Measurements from ENCODE around the gene BNIP5. TPM values are rescaled to one million over a fixed set of nuclear protein-coding genes. Genes with fewer than 3 reads are reported as not detected.
"Not testable (repeated sequence)": the region's sequence is repeated elsewhere in the genome, so short reads cannot be mapped to it uniquely, and the experiment has no call there.

The BNIP5 gene
- total RNA-seq, 1 experiment from 2014 or later: not detected

DNA sequence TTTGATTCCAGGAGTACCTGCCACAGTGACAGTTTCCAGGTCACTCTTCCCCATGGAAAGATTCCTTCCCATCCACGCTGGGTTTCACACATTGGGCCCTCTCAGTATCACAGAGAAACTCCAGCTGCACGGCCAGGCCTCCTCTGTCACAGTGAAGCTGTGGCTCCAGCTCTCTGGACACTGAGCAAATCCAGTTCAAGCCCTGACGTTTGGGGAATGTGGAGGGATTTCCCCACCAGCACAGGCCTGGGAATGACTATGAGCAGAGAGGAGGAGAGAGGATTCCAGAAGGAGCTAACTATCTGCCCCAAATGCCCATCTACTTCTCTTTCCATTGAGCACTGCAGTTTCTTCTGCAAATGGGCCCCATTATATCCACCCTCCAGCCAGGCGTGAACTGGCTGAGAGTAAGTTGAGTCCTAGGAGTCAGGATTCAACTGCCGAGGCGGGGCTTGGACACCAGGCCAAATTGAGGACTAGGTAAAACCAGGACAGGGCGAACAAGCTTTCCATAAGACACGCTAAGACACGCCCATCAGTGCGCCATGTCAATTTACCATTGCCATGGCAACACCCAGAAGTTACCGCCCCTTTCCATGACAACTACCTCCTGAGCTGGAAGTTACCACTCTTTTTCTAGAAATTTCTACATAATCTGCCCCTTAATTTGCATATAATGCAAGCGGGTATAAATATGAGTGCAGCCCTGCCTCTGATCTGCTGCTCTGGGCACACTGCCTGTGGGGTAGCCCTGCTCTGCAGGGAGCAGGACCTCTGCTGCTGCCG is 9.2 kb upstream of the BNIP5 start:
- Histone ChIP-seq H3K27me3 (ENCODE audit: low read length) (no peaks in the 10 kb centered on the region), H3K36me3 (ENCODE audit: insufficient read depth, low read length) (no peaks in the 10 kb centered on the region), H3K9me2 (replicated peaks; ENCODE audit: insufficient read depth, low read length) (no peaks in the 10 kb centered on the region), H3K9me3 (ENCODE audit: low read length) (no peaks in the 10 kb centered on the region), H3K4me1 (ENCODE audit: low read length) (peaks cover 33% of the 10 kb centered on the region), H3K27ac (ENCODE audit: low read length) (no peak overlapping the region), H3K4me3 (ENCODE audit: low read length) (no peak overlapping the region), H3K79me2 (ENCODE audit: low read length) (no peaks in the 10 kb centered on the region), H2AFZ (ENCODE audit: low read length) (no peak overlapping the region), H3K4me2 (ENCODE audit: low read depth, low read length, poor library complexity, severe bottlenecking) (no peak overlapping the region), H4K20me1 (ENCODE audit: insufficient read depth, low read depth, low read length) (no peaks in the 10 kb centered on the region), H3K9ac (ENCODE audit: low read length) (no peak overlapping the region)
- DNase-seq: no peak

DNA sequence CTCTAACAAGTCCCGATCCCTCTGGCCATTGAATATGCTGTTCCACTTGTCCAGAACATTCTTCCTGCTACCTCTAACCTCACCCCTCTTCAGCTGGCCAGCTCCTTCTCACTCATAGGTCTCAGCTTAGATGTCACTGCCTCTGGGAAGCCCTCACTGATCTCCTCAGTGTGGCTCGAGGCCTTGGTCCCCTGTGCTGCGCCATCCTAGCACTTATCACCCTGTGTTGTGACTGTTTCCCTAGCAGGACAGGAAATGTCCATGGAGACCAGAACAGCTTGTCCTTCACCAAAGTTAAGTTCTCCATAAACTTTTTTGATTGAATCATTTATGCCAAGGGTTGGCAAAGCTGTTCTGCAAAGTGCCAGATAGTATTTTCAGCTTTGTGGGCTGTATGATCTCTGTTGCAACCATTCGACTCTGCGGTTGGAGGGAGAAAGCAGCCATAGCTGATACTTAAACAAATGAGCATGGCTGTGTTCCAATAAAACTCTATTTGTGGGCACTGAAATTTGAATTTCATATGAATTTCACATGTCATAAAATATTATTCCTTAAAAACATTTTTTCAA is 6.5 kb upstream of the BNIP5 start:
- H3K4me1 ChIP-seq (ENCODE audit: low read length): peaks cover 28% of the 10 kb centered on the region
- no peaks in the 10 kb centered on the region for H3K79me2 ChIP-seq (ENCODE audit: low read length)
- no peak overlapping the region for H3K27ac ChIP-seq (ENCODE audit: low read length)
- no peaks in the 10 kb centered on the region for H3K27me3 ChIP-seq (ENCODE audit: low read length)
- no peak overlapping the region for H3K9ac ChIP-seq (ENCODE audit: low read length)
- no peaks in the 10 kb centered on the region for H3K9me2 ChIP-seq (replicated peaks; ENCODE audit: insufficient read depth, low read length)
- no peak overlapping the region for H3K4me3 ChIP-seq (ENCODE audit: low read length)
- H2AFZ ChIP-seq (ENCODE audit: low read length): no peak overlapping the region
- no peaks in the 10 kb centered on the region for H3K9me3 ChIP-seq (ENCODE audit: low read length)
- peak overlapping the region; percentile 28 for H3K4me2 ChIP-seq (ENCODE audit: low read depth, low read length, poor library complexity, severe bottlenecking)
- DNase-seq: no peak
- no peaks in the 10 kb centered on the region for H3K36me3 ChIP-seq (ENCODE audit: insufficient read depth, low read length)
- no peaks in the 10 kb centered on the region for H4K20me1 ChIP-seq (ENCODE audit: insufficient read depth, low read depth, low read length)

DNA sequence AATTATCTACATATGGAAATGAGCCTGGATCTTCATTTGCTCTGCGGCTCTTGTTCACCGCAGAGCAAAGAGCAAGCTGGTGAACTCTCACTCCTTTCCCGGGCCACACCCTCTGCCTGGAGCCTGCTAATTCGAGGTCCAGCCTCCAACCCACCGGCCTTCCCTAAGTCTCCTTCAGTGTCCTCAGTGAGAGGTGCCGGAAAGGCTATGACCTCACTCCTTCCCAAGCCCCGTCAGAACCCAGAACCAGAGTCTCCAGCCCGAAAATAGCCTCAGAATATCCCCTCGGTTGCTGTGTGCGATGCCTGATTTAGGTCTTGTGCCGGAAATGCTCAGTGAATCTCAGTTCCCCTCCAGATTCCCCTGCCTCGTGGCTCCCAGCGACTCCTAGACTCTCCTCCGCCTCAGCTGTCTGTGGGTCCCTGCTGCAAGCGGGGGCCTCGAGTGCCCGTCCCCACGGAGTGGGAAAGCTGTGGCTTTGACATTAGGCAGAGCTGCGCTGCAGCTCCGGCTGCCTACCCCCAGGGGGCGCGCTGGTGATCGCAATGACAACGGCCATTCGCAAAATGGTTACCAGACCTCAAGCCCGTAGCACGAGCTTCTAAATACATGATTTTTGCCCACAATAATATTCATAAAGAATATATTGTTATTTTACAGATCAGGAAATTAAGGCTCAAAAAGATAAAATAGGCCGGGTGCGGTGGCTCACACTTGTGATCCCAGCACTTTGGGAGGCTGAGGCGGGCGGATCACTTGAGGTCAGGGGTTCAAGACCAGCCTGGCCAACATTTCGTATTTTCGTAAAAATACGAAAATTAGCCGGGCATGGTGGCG is 4.1 kb upstream of the BNIP5 start:
- Histone ChIP-seq H3K9ac (ENCODE audit: low read length) (peak overlapping the region; percentile 41; the same call in 1 of the 2 replicates), H3K4me3 (ENCODE audit: low read length) (peak overlapping the region; percentile 33; the same call in 1 of the 2 replicates)
- peak; percentile 87 for DNase-seq

DNA sequence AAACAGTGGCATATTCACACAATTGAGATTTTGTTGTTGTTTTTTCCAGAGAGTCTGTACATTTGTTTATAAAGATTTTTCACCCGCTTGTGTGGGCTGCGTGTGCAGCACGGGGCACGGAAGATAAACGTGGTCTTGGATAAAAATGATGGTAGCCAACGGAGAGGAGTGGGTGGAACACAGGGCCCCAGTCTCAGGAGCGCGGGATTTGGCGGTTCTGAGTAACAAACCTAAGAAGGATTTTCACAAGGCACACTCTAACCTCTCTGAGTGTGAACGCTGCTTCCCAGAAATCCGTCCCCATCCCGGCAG is 3.6 kb upstream of the BNIP5 start:
- Histone ChIP-seq H3K79me2 (ENCODE audit: low read length) (no peaks in the 10 kb centered on the region), H3K9me3 (ENCODE audit: low read length) (no peaks in the 10 kb centered on the region), H3K9ac (ENCODE audit: low read length) (0 out of 2 replicates have a peak overlapping the region, but pooled peaks have one; percentile 41), H3K27ac (ENCODE audit: low read length) (no peak overlapping the region), H3K36me3 (ENCODE audit: insufficient read depth, low read length) (no peaks in the 10 kb centered on the region), H3K4me2 (ENCODE audit: low read depth, low read length, poor library complexity, severe bottlenecking) (peak overlapping the region; percentile 59), H3K9me2 (replicated peaks; ENCODE audit: insufficient read depth, low read length) (no peaks in the 10 kb centered on the region), H4K20me1 (ENCODE audit: insufficient read depth, low read depth, low read length) (no peaks in the 10 kb centered on the region), H3K27me3 (ENCODE audit: low read length) (no peaks in the 10 kb centered on the region), H2AFZ (ENCODE audit: low read length) (no peak overlapping the region), H3K4me1 (ENCODE audit: low read length) (peaks cover 31% of the 10 kb centered on the region), H3K4me3 (ENCODE audit: low read length) (no peak overlapping the region)
- DNase-seq: no peak

More for the DNA sequence above, 4.1 kb upstream of the BNIP5 start:
- Histone ChIP-seq H3K4me2 (ENCODE audit: low read depth, low read length, poor library complexity, severe bottlenecking) (peak overlapping the region; percentile 59), H3K79me2 (ENCODE audit: low read length) (no peaks in the 10 kb centered on the region), H3K9me2 (replicated peaks; ENCODE audit: insufficient read depth, low read length) (no peaks in the 10 kb centered on the region), H3K27ac (ENCODE audit: low read length) (no peak overlapping the region), H3K9me3 (ENCODE audit: low read length) (no peaks in the 10 kb centered on the region), H3K27me3 (ENCODE audit: low read length) (no peaks in the 10 kb centered on the region), H3K36me3 (ENCODE audit: insufficient read depth, low read length) (no peaks in the 10 kb centered on the region), H2AFZ (ENCODE audit: low read length) (peak overlapping the region; percentile 51), H3K4me1 (ENCODE audit: low read length) (peaks cover 31% of the 10 kb centered on the region), H4K20me1 (ENCODE audit: insufficient read depth, low read depth, low read length) (no peaks in the 10 kb centered on the region)

DNA sequence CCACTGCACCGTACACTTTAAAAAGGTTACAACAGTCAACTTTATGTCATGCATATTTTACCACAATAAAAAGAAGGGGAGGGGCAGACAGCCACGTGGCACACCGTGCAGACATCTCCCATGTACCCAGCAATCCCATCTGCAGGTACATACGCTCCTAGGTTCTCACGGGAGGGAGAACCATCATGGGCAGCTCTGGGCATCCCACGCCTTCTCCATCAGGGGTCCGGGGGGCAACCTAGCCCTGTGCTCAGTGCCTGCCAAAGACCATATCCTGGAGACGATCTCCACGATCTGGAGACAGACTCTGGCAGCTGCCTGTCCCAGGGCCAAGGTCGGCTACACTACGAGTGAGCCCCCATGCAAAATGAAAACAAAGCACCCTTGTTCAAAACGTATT is 2.5 kb upstream of the BNIP5 start:
- Histone ChIP-seq H3K4me3 (ENCODE audit: low read length) (no peak overlapping the region), H3K4me1 (ENCODE audit: low read length) (peaks cover 31% of the 10 kb centered on the region), H3K27ac (ENCODE audit: low read length) (no peak overlapping the region), H3K79me2 (ENCODE audit: low read length) (no peaks in the 10 kb centered on the region), H3K36me3 (ENCODE audit: insufficient read depth, low read length) (no peaks in the 10 kb centered on the region), H3K9me3 (ENCODE audit: low read length) (no peaks in the 10 kb centered on the region), H3K9ac (ENCODE audit: low read length) (no peak overlapping the region), H3K4me2 (ENCODE audit: low read depth, low read length, poor library complexity, severe bottlenecking) (no peak overlapping the region), H3K9me2 (replicated peaks; ENCODE audit: insufficient read depth, low read length) (no peaks in the 10 kb centered on the region), H2AFZ (ENCODE audit: low read length) (no peak overlapping the region), H3K27me3 (ENCODE audit: low read length) (no peaks in the 10 kb centered on the region), H4K20me1 (ENCODE audit: insufficient read depth, low read depth, low read length) (no peaks in the 10 kb centered on the region)
- no peak for DNase-seq

DNA sequence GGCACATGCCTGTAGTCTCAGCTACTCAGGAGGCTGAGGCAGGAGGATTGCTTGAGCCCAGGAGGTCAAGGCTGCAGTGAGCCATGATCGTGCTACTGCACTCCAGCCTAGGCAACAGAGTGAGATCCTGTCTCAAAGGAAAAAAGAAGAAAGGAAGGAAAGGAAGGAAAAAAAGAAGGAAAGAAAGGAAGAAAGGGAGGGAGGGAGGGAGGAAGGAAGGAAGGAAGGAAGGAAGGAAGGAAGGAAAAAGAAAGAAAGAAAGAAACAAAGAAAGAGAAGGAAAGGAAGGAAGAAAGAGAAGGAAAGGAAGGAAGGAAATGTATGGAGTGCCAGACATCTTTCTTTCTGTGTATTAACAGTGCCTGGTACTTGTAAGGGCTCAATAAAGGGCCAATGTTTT is 1.5 kb upstream of the BNIP5 start:
- H3K79me2 ChIP-seq (ENCODE audit: low read length); H4K20me1 ChIP-seq (ENCODE audit: insufficient read depth, low read depth, low read length); H3K9me3 ChIP-seq (ENCODE audit: low read length); H3K27ac ChIP-seq (ENCODE audit: low read length); H3K9me2 ChIP-seq (replicated peaks; ENCODE audit: insufficient read depth, low read length); H3K9ac ChIP-seq (ENCODE audit: low read length); H3K27me3 ChIP-seq (ENCODE audit: low read length); DNase-seq; H3K36me3 ChIP-seq (ENCODE audit: insufficient read depth, low read length); H3K4me3 ChIP-seq (ENCODE audit: low read length); H2AFZ ChIP-seq (ENCODE audit: low read length); H3K4me2 ChIP-seq (ENCODE audit: low read depth, low read length, poor library complexity, severe bottlenecking): not testable (repeated sequence)
- H3K4me1 ChIP-seq (ENCODE audit: low read length): peaks cover 26% of the 10 kb centered on the region

DNA sequence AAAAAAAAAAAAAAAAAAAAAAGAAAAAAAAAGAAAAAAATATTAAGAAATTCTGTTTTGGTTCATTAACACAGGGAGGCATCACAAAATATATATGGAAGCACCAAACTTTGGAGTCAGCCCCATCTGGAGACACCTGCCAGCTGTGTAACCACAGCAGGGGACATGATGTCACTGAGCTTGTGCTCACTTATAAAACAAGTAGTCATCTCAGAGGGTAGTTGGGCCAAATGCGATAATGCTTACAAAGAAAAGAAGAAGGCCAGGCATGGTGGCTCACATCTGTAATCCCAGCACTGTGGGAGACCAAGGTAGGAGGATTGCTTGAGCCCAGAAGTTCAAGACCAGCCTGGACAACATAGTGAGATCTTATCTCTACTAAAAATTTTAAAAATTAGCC is 1.1 kb upstream of the BNIP5 start:
- Histone ChIP-seq H3K4me1 (ENCODE audit: low read length) (peaks cover 22% of the 10 kb centered on the region), H3K36me3 (ENCODE audit: insufficient read depth, low read length) (no peaks in the 10 kb centered on the region), H3K79me2 (ENCODE audit: low read length) (no peaks in the 10 kb centered on the region), H3K4me2 (ENCODE audit: low read depth, low read length, poor library complexity, severe bottlenecking) (no peak overlapping the region), H3K27me3 (ENCODE audit: low read length) (no peaks in the 10 kb centered on the region), H3K4me3 (ENCODE audit: low read length) (no peak overlapping the region), H3K9ac (ENCODE audit: low read length) (no peak overlapping the region), H3K9me2 (replicated peaks; ENCODE audit: insufficient read depth, low read length) (no peaks in the 10 kb centered on the region), H2AFZ (ENCODE audit: low read length) (no peak overlapping the region), H3K27ac (ENCODE audit: low read length) (no peak overlapping the region), H3K9me3 (ENCODE audit: low read length) (no peaks in the 10 kb centered on the region), H4K20me1 (ENCODE audit: insufficient read depth, low read depth, low read length) (no peaks in the 10 kb centered on the region)
- DNase-seq: no peak

DNA sequence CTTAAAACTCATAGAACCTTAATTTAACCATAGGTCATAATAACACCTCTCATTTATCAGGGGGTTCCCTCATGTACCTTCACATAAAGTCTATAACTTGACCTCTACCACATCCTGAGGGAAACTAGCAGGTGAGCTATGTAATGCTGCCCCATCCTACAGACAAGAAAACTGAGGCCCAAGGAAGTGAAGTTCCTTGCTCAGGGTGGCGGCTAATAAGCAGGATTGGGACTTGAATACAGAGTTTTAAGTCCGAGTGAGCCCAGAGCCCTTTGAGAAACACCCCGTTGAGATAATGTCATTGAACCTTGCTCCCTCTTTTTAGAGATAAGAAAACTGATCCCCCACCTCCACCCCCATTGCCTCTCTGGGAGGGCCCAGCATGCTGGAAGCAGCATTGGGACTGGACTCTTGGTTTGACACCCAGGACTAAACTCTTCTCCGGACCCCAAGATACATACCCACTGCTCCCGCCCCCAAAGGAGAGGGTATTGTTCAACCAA is 429 bp downstream of the BNIP5 start:
- Histone ChIP-seq H3K9me2 (replicated peaks; ENCODE audit: insufficient read depth, low read length) (no peaks in the 10 kb centered on the region), H3K4me3 (ENCODE audit: low read length) (no peak overlapping the region), H3K9ac (ENCODE audit: low read length) (no peak overlapping the region), H2AFZ (ENCODE audit: low read length) (no peak overlapping the region), H3K9me3 (ENCODE audit: low read length) (no peaks in the 10 kb centered on the region), H3K27me3 (ENCODE audit: low read length) (no peaks in the 10 kb centered on the region), H3K4me2 (ENCODE audit: low read depth, low read length, poor library complexity, severe bottlenecking) (no peak overlapping the region), H3K36me3 (ENCODE audit: insufficient read depth, low read length) (no peaks in the 10 kb centered on the region), H3K4me1 (ENCODE audit: low read length) (peaks cover 21% of the 10 kb centered on the region), H3K79me2 (ENCODE audit: low read length) (no peaks in the 10 kb centered on the region), H4K20me1 (ENCODE audit: insufficient read depth, low read depth, low read length) (no peaks in the 10 kb centered on the region), H3K27ac (ENCODE audit: low read length) (no peak overlapping the region)
- no peak for DNase-seq
